WTC11 (cell line): Measurements from ENCODE around the gene ZNF554. TPM values are rescaled to one million over a fixed set of nuclear protein-coding genes. Genes with fewer than 3 reads are reported as not detected.

Source experiments
- ATF1 ChIP-seq: sonication (generic); formaldehyde crosslinking; IDR thresholded peaks from 2 replicates; pipeline ENCODE4 v1.8.1; 2023; ENCODE audit warnings: mild to moderate bottlenecking, moderate library complexity, missing genetic modification reagents
- CREM ChIP-seq: sonication (generic); formaldehyde crosslinking; IDR thresholded peaks from 2 replicates; pipeline ENCODE4 v1.8.1; 2022; ENCODE audit warnings: mild to moderate bottlenecking, missing genetic modification reagents, moderate library complexity
- E2F4 ChIP-seq: sonication (generic); formaldehyde crosslinking; IDR thresholded peaks from 2 replicates; pipeline ENCODE4 v1.8.1; 2022; ENCODE audit warnings: low read depth, mild to moderate bottlenecking, moderate library complexity, missing genetic modification reagents, borderline replicate concordance
- ETV6 ChIP-seq: sonication (generic); formaldehyde crosslinking; IDR thresholded peaks from 2 replicates; pipeline ENCODE4 v1.8.1; 2022; ENCODE audit warnings: mild to moderate bottlenecking, missing genetic modification reagents
- FOXK1 ChIP-seq: sonication (generic); formaldehyde crosslinking; IDR thresholded peaks from 2 replicates; pipeline ENCODE4 v1.8.0; 2022; ENCODE audit warnings: mild to moderate bottlenecking, moderate library complexity, missing genetic modification reagents
- FOXP4 ChIP-seq: sonication (generic); formaldehyde crosslinking; IDR thresholded peaks from 2 replicates; pipeline ENCODE4 v1.8.0; 2022; ENCODE audit warnings: mild to moderate bottlenecking, missing genetic modification reagents
- HMGXB4 ChIP-seq: sonication (generic); formaldehyde crosslinking; IDR thresholded peaks from 2 replicates; pipeline ENCODE4 v1.8.1; 2023; ENCODE audit warnings: mild to moderate bottlenecking, moderate library complexity, missing genetic modification reagents
- MLX ChIP-seq: sonication (generic); formaldehyde crosslinking; IDR thresholded peaks from 2 replicates; pipeline ENCODE4 v1.8.1; 2023; ENCODE audit warnings: mild to moderate bottlenecking, missing genetic modification reagents, moderate library complexity
- NFE2L1 ChIP-seq: sonication (generic); formaldehyde crosslinking; IDR thresholded peaks from 2 replicates; pipeline ENCODE4 v1.8.1; 2023; ENCODE audit warnings: missing genetic modification reagents
- NFYB ChIP-seq: sonication (generic); formaldehyde crosslinking; conservative IDR thresholded peaks from 2 replicates; pipeline ENCODE4 v1.8.0; 2022; ENCODE audit warnings: low read depth, missing genetic modification reagents
- NR1H2 ChIP-seq: sonication (generic); formaldehyde crosslinking; IDR thresholded peaks from 2 replicates; pipeline ENCODE4 v1.9.0; 2021; ENCODE audit warnings: mild to moderate bottlenecking, moderate library complexity, missing genetic modification reagents
- NR2C2 ChIP-seq: sonication (generic); formaldehyde crosslinking; IDR thresholded peaks from 2 replicates; pipeline ENCODE4 v1.8.0; 2022; ENCODE audit warnings: mild to moderate bottlenecking, missing genetic modification reagents
- OVOL2 ChIP-seq: fragments of 250-450 bp; sonication (Bioruptor Pico); IDR thresholded peaks from 2 replicates; pipeline ENCODE4 v1.9.0; 2021; ENCODE audit warnings: mild to moderate bottlenecking, borderline replicate concordance
- RELA ChIP-seq: sonication (generic); formaldehyde crosslinking; IDR thresholded peaks from 2 replicates; pipeline ENCODE4 v1.8.1; 2022; ENCODE audit warnings: missing genetic modification reagents, mild to moderate bottlenecking, borderline replicate concordance
- RORB ChIP-seq: fragments of 250-450 bp; sonication (Bioruptor Pico); IDR thresholded peaks from 2 replicates; pipeline ENCODE4 v1.9.0; 2021; ENCODE audit warnings: mild to moderate bottlenecking
- SMAD3 ChIP-seq: sonication (generic); formaldehyde crosslinking; IDR thresholded peaks from 2 replicates; pipeline ENCODE4 v1.8.0; 2022; ENCODE audit warnings: missing genetic modification reagents, mild to moderate bottlenecking, borderline replicate concordance
- SMAD4 ChIP-seq: sonication (generic); formaldehyde crosslinking; IDR thresholded peaks from 2 replicates; pipeline ENCODE4 v1.8.0; 2022; ENCODE audit warnings: mild to moderate bottlenecking, missing genetic modification reagents
- SP1 ChIP-seq: sonication (generic); formaldehyde crosslinking; conservative IDR thresholded peaks from 2 replicates; pipeline ENCODE4 v1.8.1; 2022; ENCODE audit warnings: missing genetic modification reagents
- USF1 ChIP-seq: sonication (generic); formaldehyde crosslinking; IDR thresholded peaks from 2 replicates; pipeline ENCODE4 v1.8.0; 2022; ENCODE audit warnings: mild to moderate bottlenecking, missing genetic modification reagents
- USF2 ChIP-seq: sonication (generic); formaldehyde crosslinking; IDR thresholded peaks from 2 replicates; pipeline ENCODE4 v1.8.1; 2023; ENCODE audit warnings: mild to moderate bottlenecking, missing genetic modification reagents, moderate library complexity
- ZBTB21 ChIP-seq: sonication (generic); formaldehyde crosslinking; IDR thresholded peaks from 2 replicates; pipeline ENCODE4 v1.8.1; 2023; ENCODE audit warnings: mild to moderate bottlenecking, missing genetic modification reagents, borderline replicate concordance
- ZBTB43 ChIP-seq: sonication (generic); formaldehyde crosslinking; IDR thresholded peaks from 2 replicates; pipeline ENCODE4 v1.8.1; 2023; ENCODE audit warnings: mild to moderate bottlenecking, missing genetic modification reagents
- ZNF281 ChIP-seq: sonication (generic); formaldehyde crosslinking; IDR thresholded peaks from 2 replicates; pipeline ENCODE4 v1.8.0; 2023; ENCODE audit warnings: mild to moderate bottlenecking, missing genetic modification reagents
- ZNF317 ChIP-seq: sonication (generic); formaldehyde crosslinking; IDR thresholded peaks from 2 replicates; pipeline ENCODE4 v1.8.1; 2023; ENCODE audit warnings: low read depth, mild to moderate bottlenecking, moderate library complexity, missing genetic modification reagents, borderline replicate concordance
- ZNF396 ChIP-seq: fragments of 250-450 bp; sonication (Bioruptor Pico); IDR thresholded peaks from 2 replicates; pipeline ENCODE4 v1.8.0; 2021; ENCODE audit warnings: mild to moderate bottlenecking, moderate library complexity, borderline replicate concordance
- ZNF416 ChIP-seq: fragments of 250-450 bp; sonication (Bioruptor Pico); IDR thresholded peaks from 2 replicates; pipeline ENCODE4 v1.9.0; 2021; ENCODE audit warnings: mild to moderate bottlenecking, inconsistent platforms
- total RNA-seq: library from RNA; stranded (reverse); gene quantifications from 3 replicates; pipeline ENCODE4 v1.2.3, GENCODE V29; 2021

Gene ZNF554
- total RNA-seq, 1 experiment from 2014 or later, result 5.7 TPM

GRCh38 chr19:2785244-2785997, 34.2 kb upstream of the ZNF554 start, which contains the start of gene THOP1 (continued):
- TF ChIP-seq ZNF317 (no peak), E2F4 (CRISPR knock-in tag) (no peak), SMAD3 (CRISPR knock-in tag) (no peak), ZBTB21 (CRISPR knock-in tag) (no peak), FOXK1 (CRISPR knock-in tag) (peak; percentile 72), SMAD4 (no peak), HMGXB4 (CRISPR knock-in tag) (peak; percentile 55; the same call in 1 of the 2 replicates), CREM (peak; percentile 69), ZNF416 (CRISPR knock-in tag) (no peak), SP1 (CRISPR knock-in tag) (peak; percentile 94), ETV6 (CRISPR knock-in tag) (no peak), NFYB (CRISPR knock-in tag) (peak; percentile 20; the same call in 1 of the 2 replicates), RELA (CRISPR knock-in tag) (no peak), USF1 (no peak), USF2 (peak; percentile 50), NR1H2 (no peak), FOXP4 (CRISPR knock-in tag) (no peak), RORB (no peak), ZNF396 (CRISPR knock-in tag) (no peak), NFE2L1 (peak; percentile 48; the same call in 1 of the 2 replicates), ZNF281 (no peak), OVOL2 (CRISPR knock-in tag) (no peak), ATF1 (CRISPR knock-in tag) (no peak), NR2C2 (CRISPR knock-in tag) (no peak), ZBTB43 (no peak), MLX (no peak)
